Brain microvascular endothelial cell (primary cell): Measurements from ENCODE around the gene ALPK3.

Experiments
- DNase-seq: peaks from one replicate; pipeline ENCODE4 v3.0.0-alpha.2; 2020
- H3K27ac ChIP-seq: fragments of 250-450 bp; sonication (Bioruptor Pico); 2 replicates; pipeline ENCODE4 v1.5.1; 2020; ENCODE audit warnings: mild to moderate bottlenecking, moderate library complexity
- H3K27me3 ChIP-seq: fragments of 250-450 bp; sonication (Bioruptor Pico); replicated peaks from 2 replicates; pipeline ENCODE4 v1.5.1; 2020; ENCODE audit warnings: mild to moderate bottlenecking
- H3K36me3 ChIP-seq: fragments of 250-450 bp; sonication (Bioruptor Pico); replicated peaks from 2 replicates; pipeline ENCODE4 v1.5.1; 2020; ENCODE audit warnings: mild to moderate bottlenecking
- H3K4me3 ChIP-seq: 2 replicates; pipeline ENCODE4 v1.5.1; 2011; ENCODE audit warnings: low read depth, mild to moderate bottlenecking, control low read depth, low read length, moderate library complexity
- in situ Hi-C: cut with HindIII; loops from 2 replicates; pipeline ENCODE4 v1.10.0; 2017; ENCODE audit warnings: low sequenced_read_pairs, low pct_ligation_motif_present
- TF ChIP-seq, protein P1 (sequence below): IDR thresholded peaks from 2 replicates; pipeline ENCODE4 v1.5.1; 2011; ENCODE audit warnings: low read depth, mild to moderate bottlenecking, moderate library complexity, low read length, control low read depth, inconsistent platforms; ENCODE audit errors: missing control alignments

ALPK3 gene

GRCh38 chr15:84819791-84820190, 2.6 kb downstream of the ALPK3 start:
- in situ Hi-C loops: no loop called here
- no peak for DNase-seq
- TF ChIP-seq, protein P1, sequence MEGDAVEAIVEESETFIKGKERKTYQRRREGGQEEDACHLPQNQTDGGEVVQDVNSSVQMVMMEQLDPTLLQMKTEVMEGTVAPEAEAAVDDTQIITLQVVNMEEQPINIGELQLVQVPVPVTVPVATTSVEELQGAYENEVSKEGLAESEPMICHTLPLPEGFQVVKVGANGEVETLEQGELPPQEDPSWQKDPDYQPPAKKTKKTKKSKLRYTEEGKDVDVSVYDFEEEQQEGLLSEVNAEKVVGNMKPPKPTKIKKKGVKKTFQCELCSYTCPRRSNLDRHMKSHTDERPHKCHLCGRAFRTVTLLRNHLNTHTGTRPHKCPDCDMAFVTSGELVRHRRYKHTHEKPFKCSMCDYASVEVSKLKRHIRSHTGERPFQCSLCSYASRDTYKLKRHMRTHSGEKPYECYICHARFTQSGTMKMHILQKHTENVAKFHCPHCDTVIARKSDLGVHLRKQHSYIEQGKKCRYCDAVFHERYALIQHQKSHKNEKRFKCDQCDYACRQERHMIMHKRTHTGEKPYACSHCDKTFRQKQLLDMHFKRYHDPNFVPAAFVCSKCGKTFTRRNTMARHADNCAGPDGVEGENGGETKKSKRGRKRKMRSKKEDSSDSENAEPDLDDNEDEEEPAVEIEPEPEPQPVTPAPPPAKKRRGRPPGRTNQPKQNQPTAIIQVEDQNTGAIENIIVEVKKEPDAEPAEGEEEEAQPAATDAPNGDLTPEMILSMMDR: no peak
- Histone ChIP-seq H3K27ac (no peak overlapping the region), H3K36me3 (peaks cover 2% of the 10 kb centered on the region), H3K4me3 (no peak overlapping the region), H3K27me3 (no peaks in the 10 kb centered on the region)

GRCh38 chr15:84821501-84822021, 4.4 kb downstream of the ALPK3 start:
- Histone ChIP-seq H3K27me3 (no peaks in the 10 kb centered on the region), H3K27ac (no peak overlapping the region), H3K36me3 (peaks cover 2% of the 10 kb centered on the region), H3K4me3 (no peak overlapping the region)
- TF ChIP-seq, protein P1: peak; percentile 24
- DNase-seq: no peak
- in situ Hi-C loops: no loop called here

DNA sequence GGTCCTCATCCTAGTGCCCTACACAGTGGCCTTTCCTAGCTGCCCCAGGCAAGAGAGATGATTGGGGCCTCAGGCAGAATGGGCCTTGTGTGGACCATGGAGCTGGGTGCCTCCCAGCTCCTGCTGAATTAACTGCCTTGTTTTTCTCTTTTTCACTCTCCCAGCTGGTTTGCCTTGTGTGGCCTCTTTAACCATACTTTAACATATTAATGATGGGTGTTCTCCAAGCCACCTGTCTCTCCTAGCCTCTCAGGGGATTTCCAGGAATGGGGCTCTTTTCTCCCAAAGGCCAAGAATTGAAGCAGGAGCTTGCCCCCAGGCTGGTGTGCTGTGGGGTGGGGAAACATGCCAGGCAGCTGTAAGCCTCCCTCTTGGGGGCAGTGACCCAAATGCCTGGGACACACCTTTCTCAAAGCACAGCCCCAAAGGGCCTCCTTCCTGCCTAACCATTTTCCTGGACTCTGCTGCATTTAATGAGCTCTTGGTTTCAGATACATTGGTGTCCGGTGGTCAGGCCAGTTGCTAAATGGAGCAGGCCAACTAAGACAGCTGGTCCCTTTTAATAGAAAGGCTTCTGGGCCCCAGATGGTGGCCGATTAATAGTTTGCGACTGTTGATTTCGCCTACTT, 5.6 kb downstream of the ALPK3 start:
- no peak overlapping the region for H3K27ac ChIP-seq
- no peaks in the 10 kb centered on the region for H3K27me3 ChIP-seq
- H3K36me3 ChIP-seq: peaks cover 2% of the 10 kb centered on the region
- no peak for DNase-seq
- in situ Hi-C loops: no loop called here
- no peak overlapping the region for H3K4me3 ChIP-seq
- TF ChIP-seq, protein P1: no peak

DNA sequence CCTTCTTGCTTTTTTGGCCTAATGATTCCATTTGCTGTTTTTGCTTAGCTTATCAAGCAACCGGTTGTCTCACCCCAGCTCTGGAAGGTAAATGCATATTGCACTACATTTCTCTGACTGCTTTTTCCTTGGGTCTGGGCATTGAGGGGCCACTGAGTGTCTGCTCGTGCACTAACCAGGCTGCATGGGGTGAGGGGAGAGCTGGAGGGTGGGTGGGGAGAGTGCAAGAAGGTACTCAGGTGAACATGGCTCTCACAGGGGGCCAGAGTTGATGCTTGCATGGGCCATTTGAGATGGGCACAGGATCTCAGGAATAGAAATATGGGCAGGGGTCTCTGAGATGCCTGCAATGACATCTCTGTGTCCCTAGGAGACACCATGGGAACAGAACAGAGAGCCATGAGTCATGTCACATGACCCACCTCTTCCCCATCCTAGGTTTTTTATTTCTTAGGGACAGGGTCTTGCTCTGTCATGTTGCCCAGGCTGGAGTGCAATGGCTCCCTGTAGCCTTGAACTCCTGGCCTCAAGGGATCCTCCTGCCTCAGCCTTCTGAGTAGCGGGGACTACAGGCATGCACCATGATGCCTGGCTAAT, 6.2 kb downstream of the ALPK3 start:
- TF ChIP-seq, protein P1: peak; percentile 8
- in situ Hi-C loops: no loop called here
- Histone ChIP-seq H3K27me3 (no peaks in the 10 kb centered on the region), H3K27ac (no peak overlapping the region), H3K36me3 (peaks cover 2% of the 10 kb centered on the region), H3K4me3 (no peak overlapping the region)
- no peak for DNase-seq

- Histone ChIP-seq H3K4me3 (no peak overlapping the region), H3K27ac (no peak overlapping the region), H3K36me3 (peaks cover 2% of the 10 kb centered on the region), H3K27me3 (no peaks in the 10 kb centered on the region)
- in situ Hi-C loops: no loop called here
- DNase-seq: no peak
- TF ChIP-seq, protein P1: no peak
Measured at GRCh38 chr15:84824260-84825007, 7.3 kb downstream of the ALPK3 start.
